Measurements from ENCODE around the gene LTBP1.
"Not testable (repeated sequence)": the region's sequence is repeated elsewhere in the genome, so short reads cannot be mapped to it uniquely, and the experiment has no call there.

Gene LTBP1

DNA sequence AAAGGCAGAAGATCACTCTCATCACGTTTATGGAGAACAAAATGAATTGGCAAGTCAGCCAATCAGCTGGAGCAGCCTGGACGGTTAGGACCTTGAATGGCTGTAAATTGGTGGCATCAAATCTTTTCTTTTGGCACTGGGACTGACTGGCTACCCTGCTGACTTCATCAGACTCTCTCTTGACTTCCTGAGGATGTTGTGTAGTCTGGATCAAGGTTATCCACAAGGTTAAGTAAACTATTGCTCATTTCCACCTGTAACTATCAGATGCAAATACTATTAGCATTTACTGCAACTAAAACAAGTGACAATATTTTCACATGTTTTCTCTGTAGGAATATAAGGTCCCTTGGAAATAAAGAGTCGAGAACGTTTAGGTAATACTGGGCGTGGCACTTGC lies 395.4 kb downstream of the LTBP1 start:
- DNase-seq (ENCODE audit: low read depth, low spot score) = no peak

DNA sequence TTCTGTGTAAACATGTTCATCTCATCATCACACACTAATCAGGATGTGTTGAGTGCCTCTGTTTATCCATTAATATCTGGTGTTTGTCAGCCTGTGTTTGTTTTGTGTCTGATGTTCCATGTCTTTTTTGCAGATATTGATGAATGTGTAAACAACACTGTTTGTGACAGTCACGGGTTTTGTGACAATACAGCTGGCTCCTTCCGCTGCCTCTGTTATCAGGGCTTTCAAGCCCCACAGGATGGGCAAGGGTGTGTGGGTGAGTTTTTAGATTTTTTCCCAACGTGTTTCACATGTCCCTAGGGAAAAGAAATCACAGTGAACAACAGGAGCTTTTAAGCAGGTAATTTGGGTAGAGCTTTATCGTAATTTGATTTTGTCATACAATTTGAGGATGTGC lies 396.0 kb downstream of the LTBP1 start:
- no peak for DNase-seq (ENCODE audit: low read depth, low spot score)

DNA sequence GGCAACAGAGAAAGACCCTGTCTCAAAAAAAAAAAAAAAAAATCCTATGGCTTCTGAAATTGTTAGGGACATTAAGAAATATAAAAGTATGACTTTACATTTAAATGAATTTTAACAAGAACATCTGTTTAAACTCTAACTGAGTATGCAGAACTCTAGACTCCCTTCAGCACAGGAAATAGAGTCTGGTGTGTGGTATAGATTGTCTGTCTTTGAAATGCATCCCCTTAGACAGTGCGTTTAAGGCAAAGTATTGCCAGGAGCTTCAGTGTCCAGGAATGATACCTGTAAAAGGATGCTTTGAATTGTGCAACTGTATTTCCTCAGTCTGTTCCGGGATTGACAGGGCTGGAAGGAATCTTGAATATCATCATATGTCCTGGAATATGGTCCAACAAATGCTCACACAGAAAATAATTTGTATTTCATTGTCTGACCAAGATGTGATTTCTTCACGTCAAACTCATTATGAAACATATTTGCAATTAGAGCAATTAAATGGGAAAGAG lies 396.7 kb downstream of the LTBP1 start:
- no peak for DNase-seq (ENCODE audit: low read depth, low spot score)

DNA sequence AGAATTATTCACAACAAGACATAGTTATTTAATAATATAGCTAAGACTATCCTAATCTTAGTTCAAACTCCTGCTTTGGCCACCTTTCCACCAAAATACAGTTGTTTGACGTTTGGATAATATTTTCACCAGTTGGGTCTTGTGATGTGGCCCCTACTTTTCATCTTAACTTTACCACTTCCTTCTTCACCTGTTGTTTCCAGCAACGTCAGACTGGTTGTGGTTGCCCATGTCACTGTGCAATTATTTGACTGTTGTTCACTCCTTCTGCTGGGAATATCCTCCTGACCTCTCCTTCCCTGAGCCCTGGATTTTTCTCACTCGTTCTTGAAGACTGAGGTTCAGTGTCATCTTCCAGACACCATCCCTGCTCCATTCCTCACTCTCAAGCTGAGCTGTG lies 397.5 kb downstream of the LTBP1 start:
- DNase-seq (ENCODE audit: low read depth, low spot score) = no peak

DNA sequence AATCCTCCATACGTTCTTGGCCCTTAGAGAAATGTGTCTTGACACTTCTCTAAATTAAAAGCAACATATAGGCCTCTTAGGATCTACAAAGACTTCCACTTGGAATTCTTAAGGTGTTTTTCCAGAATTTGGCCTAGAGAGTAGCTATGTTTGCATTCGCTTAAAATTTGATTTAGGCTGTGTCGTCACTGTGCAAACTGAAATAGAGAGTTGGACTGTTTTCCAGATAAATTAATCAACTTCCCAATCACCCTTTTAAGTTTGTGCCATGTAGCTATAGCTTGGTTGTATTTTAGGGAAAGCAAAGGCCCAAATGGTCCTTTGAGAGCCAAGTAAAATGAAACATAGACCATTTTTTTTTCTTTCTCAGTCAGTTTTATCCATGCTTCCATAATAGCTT lies 401.1 kb downstream of the LTBP1 start:
- DNase-seq (ENCODE audit: low read depth, low spot score) = no peak

GRCh38 chr2:33350632-33351031 lies 403.9 kb downstream of the LTBP1 start:
- no peak for DNase-seq (ENCODE audit: low read depth, low spot score)

- no peak for DNase-seq (ENCODE audit: low read depth, low spot score)
Observed at GRCh38 chr2:33351781-33352180, 405.0 kb downstream of the LTBP1 start.

GRCh38 chr2:33354981-33355380 lies 408.2 kb downstream of the LTBP1 start:
- DNase-seq (ENCODE audit: low read depth, low spot score) = no peak

DNA sequence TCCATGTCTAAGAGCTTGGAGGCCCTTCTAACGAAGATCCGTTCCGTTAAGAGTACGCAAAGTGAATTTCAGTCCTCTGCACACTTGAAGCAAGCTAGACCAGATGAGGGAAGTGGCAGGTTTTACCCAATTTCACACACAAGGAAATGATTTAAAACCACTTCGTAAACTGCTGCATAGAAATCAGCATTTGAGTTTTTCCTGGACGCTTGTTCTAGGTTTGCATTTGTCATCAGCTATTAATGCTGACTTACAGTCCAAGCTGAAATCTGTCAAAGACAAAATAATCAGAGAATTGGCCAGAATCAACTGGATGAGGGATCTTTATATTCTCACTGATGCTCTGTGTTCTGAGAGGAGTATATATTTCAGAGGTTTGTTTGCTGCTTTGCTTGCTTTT lies 412.1 kb downstream of the LTBP1 start:
- DNase-seq (ENCODE audit: low read depth, low spot score) = no peak

DNA sequence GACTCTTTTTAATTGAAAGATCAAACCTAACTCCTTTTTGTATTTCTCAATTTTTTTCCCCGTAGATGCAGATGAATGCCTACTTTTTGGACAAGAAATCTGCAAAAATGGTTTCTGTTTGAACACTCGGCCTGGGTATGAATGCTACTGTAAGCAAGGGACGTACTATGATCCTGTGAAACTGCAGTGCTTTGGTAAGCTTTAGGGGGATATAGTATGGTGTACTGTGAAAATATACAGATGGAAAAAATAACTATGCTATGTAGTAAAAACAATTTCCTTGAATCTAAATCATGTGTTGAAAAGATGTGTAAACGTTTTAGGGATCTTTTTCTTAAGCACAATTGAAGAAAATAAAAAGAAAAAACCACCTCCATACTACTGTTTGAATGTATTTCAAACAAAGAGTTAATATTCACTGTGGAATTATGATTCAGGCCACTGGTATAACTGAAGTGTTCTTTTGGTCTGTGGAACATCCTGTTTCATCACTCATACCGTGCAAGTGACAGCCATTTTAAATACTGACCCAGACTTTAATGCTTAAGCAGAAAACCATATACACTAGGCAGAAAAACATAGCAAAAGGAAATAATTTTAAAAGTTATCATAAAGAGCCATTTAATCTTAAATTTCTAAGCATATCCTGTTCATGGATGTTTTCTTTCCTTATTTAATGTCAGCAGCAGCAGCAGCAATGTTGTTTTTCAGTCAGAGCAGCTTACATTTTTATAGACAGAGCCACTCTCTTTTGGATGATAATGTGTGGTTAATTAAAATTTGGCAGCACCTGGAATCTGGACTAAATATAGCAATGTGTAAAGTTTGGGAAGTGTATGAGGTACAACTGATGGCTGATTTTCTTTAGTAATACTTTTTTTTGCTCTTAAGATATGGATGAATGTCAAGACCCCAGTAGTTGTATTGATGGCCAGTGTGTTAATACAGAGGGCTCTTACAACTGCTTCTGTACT lies 416.9 kb downstream of the LTBP1 start:
- DNase-seq (ENCODE audit: low read depth, low spot score) = no peak

GRCh38 chr2:33365264-33365970 lies 418.7 kb downstream of the LTBP1 start:
- no peak for DNase-seq (ENCODE audit: low read depth, low spot score)

DNA sequence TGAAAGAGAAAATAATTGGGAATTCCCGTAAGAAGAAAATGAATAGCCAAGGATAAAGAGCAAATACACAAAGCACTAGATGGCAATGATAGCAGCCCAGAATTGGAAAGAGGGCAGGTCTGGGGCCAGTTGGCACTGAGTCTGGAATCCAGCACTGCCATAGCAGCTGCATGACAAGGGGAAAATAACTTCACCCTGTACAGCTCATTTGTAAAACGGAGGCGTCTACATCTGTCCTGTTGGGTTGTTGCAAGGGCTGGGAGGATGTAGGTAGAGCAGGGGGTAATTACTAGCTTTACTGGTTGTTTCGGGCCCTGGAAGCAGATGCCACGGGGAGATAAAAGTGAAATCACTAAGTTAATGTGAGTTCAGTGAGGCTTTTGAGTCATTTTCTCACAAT lies 419.7 kb downstream of the LTBP1 start:
- no peak for DNase-seq (ENCODE audit: low read depth, low spot score)

DNA sequence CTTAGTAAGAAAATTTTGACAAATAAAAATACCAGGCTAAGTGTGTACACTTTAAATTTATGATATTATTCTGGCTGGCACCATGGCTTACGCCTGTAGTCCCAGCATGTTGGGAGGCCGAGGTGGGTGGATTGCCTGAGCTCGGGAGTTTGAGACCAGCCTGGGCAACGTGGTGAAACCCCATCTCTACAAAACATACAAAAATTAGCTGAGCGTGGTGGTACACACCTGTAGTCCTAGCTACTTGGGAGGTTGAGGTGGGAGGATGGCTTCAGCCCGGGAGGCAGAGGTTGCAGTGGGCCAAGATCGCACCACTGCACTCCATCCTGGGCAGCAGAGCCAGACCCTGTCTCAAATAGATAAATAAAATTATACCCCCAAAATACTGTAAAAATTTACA lies 421.8 kb downstream of the LTBP1 start:
- DNase-seq (ENCODE audit: low read depth, low spot score) = not testable (repeated sequence)

DNA sequence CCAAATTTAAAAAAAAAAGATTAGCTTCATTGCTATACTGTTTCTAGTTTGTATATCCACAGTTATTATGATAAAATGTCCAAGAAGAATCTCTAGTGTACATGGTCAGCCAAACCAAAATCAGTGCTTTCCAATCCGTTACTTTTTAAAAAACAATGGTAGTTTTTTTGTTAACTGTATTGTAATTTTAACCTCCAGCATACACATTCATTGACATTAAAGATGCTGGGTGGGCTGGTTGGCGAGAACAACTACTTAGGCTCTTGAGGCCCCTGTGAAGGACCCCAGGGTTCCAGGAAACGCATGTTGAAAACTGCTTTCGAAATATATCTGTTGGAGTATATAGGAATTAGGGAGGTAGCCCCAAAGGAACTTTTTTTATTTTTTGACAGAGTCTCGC lies 422.4 kb downstream of the LTBP1 start:
- no peak for DNase-seq (ENCODE audit: low read depth, low spot score)

DNA sequence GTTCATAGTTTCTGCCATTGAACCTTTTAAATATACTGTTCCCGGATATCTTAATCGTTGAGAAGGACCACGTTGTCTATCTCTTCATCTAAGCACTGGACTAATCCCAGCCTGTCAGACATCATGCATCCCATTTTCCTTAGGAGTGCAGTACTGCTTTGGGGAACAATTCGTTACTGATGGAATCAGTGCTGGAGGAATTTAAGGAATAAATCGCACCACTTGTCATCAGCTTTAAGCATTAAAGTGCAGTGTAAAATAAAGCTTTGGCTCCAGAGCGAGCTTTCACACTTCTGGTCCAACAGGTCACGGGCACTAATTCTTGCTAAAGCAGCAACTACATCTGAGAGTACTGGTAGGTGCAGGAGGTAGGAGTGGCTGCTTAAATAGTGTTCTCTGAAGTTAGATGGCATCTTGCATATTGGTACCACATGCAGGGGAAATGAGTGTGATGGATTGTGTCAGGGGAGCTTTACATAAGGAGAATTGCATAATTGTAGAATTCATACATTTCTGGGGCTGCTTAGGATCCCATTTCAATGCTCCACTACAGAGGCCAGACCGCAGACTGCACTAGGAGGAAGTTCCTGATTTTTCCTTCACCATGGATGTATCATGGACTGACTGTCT lies 424.0 kb downstream of the LTBP1 start:
- DNase-seq (ENCODE audit: low read depth, low spot score) = no peak

DNA sequence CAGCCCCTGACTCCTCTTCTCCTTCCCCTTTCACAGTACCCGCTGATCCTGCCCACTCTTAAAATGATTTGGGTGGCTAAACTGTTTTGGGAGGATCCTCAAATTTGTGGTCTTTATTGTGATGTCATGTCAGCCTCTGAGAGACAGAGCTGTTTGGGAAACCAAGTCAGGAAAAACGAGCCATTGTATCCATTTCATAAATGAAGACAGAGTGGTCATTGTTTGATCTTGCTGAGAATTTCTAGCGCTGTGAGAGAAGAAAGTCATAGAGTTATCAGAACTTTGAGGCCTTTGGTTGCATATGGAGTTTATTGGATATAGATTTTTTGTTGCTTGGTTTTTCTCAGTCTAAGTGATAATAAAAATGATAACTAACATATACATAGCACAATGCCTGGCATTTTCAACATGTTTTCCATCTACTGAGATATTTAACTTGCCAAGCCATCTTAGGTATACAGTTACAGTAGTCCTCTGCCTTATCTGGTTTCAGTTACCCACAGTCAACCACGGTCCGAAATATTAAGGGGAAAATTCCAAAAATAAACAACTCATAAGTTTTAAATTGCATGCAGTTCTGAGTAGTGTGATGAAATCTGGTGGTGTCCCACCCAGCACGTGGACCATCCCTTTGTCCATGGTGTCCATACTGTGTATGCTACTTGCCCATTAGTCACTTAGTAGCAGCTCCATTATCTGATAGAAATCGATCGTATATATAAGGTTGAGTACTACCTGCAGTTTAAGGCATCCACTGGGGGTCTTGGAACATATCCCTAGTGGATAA lies 424.7 kb downstream of the LTBP1 start:
- no peak for DNase-seq (ENCODE audit: low read depth, low spot score)

GRCh38 chr2:33372940-33373553 lies 426.3 kb downstream of the LTBP1 start:
- no peak for DNase-seq (ENCODE audit: low read depth, low spot score)

DNA sequence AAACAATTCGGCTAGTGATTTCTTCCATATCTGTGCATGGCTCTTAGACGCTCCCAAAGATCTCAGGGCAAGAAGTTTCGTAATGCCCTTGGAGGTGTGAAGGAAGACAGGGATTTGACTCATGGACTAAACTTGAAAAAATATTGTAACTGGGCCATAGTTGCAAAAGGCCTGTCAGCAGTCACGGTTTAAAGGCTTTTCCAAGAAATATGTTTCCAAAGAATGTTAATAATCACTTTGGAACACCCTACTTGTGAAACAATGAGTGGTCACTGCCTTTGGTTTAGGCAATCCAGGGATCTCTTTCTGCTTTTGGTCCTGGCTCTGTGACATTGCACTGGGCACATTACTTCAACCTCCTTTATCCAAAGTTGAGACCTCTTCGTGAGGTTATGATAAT lies 427.2 kb downstream of the LTBP1 start:
- DNase-seq (ENCODE audit: low read depth, low spot score) = no peak

DNA sequence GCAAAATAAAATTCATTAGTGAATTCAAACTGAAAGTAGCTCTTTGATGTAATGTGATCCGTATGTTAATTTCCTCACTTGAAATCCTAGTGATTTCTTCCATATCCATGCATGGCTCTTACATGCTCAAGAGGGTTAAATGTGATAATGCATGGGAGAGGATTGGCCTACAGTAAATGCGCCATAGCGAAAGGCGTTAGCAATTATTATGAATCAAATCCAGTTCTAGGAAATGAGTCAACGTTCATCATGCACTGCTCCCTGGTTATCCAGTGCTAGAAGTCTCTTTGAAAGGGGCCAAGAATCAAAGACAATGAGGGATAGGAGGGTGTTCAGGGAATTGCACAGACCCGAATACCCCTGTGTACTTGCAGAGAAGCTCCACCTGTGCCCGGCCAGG lies 428.3 kb downstream of the LTBP1 start:
- DNase-seq (ENCODE audit: low read depth, low spot score) = no peak

- no peak for DNase-seq (ENCODE audit: low read depth, low spot score)
Observed at GRCh38 chr2:33377048-33377447, 430.3 kb downstream of the LTBP1 start.
